ENCODE results near the gene NR5A2.

NR5A2 gene

DNA sequence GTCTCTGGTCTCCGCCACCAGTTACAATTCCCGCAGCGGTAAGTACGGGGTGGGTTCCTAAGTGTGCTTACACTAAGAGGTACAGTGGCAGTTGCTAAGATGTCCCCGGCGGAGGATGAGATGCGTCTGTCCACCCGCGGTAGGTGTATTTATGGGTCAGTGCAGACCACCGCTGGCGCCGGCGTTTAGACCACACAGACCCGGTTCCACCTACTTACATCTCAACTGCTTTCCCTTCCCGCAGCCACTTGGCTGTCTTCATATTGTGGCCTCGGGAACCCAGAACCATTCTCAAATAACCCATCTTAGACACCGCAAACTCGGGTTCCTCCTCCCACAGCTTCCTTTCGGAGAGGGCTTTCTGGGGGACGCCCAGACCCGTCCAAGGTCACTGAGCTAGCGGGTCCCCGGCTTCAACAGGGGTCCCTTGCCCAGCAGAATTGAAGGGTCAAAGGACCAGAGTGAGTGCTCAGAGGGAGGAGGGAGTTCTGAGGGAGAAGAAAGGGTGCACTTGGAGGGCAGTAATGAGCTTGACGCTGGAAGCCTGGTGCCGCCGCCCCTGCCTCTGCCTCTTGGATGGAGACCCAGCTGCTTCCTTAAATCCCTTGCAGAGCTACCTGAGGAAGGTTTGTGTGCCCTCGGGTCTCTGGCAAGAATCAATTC is 8.6 kb downstream of the NR5A2 start:
- no peak for DNase-seq (ENCODE audit: low read depth, low spot score)

DNA sequence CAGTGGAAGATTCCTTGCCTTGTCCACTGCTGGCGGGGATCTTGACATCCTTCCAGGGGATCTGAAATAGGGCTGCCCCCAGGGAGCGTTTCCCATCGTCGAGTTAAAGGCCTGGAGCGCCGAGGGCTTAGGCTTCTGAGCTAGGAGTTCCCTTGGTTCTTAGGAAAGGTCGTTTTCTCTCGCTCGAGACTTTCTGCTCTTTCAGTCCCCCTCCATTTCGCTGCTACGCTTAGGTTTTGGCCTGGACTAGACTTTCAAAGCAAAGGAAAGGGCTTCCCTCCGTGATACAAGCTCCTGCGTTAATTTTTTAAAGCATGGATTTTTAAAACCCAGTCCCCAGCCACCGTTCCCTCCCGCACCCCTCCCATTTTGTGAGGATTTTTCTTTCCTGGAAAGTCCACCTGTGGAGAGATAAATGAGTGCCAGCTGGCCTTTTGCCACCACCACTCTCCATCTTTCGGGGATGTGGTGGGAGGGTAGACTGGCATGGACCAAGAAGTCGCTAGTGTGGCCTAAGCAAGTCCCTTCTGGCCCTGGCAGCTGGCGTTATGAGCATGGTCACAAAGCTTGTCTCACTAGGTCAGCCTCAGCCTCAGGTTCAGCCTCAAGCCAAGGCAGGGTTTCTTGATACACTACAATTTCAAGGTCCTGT is 9.2 kb downstream of the NR5A2 start:
- no peak for DNase-seq (ENCODE audit: low read depth, low spot score)

DNA sequence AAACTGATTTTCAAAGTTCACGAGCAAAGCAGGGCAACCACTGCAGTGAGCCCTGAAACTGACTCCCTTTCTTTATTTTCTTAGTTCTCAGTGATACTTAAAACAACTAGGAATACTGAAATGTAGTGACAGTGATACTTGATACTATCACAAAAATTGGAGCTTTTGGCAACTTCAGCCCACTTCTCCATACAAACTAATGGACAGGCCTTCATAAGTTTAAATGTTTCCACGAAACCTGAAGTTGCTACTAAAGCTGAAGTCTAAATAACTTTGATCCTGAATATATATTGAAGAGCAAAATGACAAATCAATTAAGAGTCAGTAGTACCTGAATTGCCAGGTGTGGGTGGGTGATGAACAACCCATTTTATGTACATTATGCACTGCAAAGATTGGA is 10.0 kb downstream of the NR5A2 start:
- no peak for DNase-seq (ENCODE audit: low read depth, low spot score)

DNA sequence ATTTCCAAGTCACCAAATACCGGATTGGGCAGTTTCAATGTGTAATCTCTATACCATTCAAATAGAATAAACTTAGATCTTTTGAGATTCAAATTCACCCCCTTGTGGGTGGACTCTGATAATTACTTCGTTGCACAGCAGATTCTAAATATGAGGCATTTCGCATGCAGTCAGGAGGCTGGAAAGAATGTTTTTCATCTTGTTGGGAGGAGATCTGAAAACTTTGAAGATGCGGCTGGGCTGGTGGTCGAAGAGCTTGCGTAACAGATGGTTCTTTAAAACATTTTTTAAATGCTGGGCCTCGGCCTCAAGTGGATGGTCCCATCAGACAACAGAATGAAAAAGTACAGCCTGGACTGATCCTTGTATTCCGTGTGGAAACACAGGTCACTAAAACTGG is 10.4 kb downstream of the NR5A2 start:
- DNase-seq (ENCODE audit: low read depth, low spot score), result no peak

DNA sequence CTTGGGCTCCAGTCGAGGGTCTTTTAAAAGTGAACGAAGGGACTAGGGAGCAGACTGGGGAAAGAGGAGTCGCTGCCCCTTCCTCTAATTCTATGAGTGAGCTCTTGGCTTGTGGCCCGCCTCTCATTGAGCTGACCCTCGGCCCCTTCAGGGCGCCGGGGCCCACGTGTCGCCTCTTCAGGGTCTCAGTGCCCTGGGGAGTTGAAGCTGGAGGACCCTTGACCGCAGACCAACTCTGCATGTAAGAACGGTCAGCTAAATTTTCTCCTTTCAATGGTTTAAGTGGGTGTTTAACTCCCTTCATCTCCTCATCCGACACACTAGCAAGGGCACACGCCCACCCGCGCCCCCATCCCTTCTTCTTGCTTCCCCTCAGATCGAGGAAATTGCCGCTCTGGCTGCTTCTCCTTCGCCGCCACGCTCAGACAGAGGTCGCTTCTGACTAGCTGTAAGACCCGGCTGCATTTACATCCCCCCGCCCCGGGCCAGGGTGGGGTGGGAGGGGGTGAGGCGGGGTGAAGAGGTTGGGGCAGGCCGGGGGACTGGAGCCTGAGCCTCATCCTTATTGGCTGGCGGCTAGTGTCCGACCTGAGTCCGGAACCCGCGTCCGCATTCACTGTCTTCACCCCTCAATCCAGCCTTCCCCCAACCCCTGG is 10.9 kb downstream of the NR5A2 start:
- no peak for DNase-seq (ENCODE audit: low read depth, low spot score)

DNA sequence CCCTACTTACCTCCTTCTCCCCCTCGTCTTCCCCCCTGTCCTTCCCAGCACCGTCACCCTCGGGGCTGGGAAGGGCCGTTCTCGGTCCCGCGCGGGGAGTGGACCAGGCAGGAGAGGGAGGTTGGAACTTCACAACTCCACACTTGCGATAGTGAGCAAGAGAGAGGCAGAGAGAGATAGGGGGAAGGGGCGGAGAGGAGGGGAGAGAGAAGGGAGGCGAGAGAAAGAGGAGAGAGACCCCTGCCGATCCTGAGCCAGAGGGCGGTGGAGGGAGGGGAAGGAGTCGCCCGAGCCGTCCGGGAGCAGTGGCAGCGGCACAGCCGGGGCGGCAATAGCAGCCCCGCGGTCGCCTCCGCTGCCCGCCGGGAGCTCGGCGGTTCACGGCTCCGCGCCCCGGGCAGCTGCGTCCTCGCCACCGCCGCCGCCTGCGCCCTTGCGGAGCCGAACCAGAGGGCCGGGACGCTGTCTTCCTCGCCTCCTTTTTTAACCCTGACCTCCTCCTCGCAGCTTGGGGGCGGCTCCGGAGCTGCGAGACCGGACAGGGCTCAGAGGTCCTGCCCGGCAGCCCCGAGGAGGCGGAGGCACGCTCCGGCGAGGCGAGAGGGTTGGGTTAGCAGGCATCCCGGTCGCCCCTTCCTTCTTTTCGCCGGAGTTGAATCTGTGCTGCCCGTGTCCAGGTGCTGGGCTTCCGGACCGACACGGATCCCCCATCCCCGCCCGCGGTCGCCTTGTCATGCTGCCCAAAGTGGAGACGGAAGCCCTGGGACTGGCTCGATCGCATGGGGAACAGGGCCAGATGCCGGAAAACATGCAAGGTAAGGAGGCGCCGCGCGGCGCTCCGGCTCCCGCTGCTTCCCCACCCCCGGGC is 11.7 kb downstream of the NR5A2 start:
- DNase-seq (ENCODE audit: low read depth, low spot score), result no peak

DNA sequence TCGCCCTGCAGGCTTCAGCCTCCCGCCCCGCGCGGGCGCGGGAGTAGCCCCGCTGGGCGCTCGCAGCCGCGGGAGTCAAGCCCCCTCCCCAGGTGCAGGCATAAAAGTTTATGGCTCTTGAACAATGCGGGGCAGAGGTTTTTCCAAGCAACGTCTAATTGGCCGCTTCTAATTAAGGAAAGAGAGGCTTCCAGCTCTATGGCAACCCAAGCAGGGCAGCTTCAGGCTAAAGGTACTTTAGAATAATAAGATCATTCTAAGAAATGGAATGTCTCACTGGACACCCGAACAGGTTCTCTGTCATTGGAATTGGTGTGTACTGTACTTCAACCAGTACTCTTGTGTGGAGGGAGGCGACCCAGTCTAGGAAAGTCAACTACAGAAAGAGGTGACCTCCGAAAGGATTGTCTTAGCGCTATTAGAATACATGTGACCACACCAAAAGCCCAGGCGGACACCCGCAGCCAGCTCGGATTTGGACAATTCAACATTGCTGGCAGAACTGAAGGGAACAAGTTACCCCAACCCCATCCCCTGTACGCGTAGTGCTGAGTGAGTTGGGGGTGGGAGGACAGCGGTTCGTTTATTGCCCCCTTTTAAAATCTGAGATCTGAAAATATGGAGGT is 12.5 kb downstream of the NR5A2 start:
- no peak for DNase-seq (ENCODE audit: low read depth, low spot score)

DNA sequence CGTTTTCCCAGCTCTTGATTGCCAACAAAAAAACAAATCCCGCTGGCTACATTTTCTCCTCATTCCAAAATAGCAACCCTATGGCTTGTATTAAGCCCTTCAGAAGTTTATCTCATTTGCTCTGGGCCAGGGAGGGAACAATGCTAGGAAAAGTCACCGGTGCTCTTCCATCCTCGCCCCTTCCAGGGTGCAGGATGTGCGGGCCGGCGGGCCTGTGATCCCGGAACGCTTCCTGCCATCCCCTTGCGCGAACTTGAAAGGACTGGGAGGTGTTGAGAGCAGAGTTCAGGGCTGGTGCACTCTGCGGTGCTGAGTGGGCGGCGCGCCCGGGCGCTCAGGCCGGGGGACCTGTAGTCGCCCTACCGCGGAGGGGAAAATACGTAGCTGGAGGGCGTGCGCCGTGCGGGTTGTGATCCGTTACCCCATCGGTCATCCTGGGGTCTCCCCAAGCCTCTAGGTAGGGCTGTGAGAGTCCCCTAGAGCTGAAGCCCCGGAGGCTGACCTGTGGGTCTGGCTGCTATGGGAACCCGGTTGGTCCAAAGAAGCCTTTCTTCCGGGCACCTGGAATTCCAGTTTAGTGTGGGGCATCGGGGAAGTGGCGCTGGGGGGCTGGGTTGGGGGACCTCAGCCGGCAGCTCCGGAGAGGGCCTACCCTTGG is 13.1 kb downstream of the NR5A2 start:
- DNase-seq (ENCODE audit: low read depth, low spot score), result no peak

DNA sequence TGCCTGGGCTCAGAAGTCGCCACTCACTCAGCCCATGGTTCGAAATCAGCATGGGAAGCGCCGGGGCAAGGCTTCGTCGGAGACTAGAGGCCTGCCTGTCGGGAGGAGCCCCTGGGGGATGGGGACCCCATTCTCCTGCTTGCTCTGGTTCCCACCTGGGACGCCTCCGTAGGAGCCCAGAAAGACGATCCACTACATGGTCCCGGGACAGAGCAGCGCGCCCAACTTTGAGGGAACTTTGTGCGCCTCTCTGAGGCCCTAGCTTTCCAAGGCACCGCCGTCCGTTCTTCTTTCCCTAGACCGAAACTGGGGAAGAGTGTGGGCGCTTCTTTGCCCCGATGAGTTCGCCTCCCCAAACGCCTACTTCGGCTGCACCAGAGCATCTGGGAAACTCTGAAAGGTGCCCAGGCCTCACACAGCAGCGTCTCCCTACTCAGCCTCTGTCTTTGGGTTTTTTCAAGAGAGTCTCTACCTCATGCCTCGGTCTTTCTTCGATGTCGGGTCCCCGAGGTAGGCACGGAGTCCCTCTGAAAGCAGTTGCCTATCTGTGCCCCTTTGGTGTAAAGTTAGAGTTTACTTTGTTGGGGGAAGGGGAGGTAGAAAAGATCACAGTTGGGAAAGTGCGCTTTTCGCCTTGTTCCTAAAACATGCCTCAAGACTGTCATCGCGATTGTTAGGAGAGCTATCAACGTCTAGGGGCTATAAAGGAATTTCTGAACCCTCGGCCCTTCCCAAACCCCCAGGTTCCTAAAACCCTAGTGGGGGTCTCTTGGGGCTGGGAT is 14.0 kb downstream of the NR5A2 start:
- DNase-seq (ENCODE audit: low read depth, low spot score), result no peak

DNA sequence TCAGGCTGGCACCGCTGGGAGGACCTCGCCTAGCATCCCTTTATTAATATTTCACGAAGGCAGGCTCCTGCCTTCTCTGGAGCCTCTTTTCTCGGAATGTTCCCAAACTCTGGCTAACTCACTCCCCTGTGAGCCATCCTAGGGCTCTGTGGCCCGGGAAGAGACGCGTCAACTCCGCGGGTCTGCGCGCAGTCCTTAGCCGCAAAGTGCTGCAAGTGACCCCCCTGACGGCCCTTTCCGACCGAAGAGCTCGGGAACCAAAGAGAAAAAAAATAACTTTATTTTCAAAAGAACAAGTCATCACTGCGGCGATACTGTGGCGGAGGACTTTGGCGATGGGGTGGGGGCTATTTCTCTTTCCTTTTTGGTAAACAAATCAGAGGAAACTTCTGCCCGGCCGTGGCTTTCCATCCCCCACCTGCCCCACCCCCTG is 14.6 kb downstream of the NR5A2 start:
- no peak for DNase-seq (ENCODE audit: low read depth, low spot score)

DNA sequence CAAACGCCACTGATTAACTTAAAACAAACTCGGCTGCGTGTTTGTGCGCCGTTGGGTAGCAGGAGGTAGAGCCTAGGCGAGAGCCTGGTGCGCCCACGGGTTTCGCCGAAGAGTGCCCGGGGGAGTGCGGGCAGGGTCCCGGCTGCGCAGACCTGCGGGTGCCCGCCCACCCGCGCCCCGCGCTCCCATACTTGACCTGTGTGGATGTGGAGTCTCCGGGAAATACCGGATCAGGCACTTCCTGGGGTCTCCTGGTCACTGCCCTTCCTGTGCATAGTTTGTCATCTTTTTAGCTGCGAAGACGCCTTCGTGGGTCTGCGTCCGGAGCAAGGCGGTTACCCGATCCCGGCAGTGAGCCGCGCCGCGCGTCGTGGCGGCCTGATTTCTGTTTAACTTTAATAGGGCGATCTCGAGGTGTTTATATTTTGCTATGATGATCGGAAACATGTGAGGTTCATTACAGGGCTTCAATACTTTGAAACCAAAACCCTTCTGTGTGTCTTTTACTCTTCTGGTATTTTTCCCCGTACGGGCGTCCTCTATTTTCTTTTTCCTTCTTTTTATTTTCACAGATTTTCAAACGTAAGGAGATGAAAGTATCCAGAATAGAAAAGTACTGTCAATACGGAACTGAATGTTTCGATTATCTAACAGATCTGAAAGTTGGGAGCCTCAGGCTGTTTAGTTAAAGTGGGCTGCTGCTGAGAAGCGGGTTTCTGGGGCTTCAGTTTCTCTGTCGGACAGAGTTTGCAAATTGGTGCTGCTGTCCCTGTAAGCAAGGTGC is 15.2 kb downstream of the NR5A2 start:
- no peak for DNase-seq (ENCODE audit: low read depth, low spot score)

DNA sequence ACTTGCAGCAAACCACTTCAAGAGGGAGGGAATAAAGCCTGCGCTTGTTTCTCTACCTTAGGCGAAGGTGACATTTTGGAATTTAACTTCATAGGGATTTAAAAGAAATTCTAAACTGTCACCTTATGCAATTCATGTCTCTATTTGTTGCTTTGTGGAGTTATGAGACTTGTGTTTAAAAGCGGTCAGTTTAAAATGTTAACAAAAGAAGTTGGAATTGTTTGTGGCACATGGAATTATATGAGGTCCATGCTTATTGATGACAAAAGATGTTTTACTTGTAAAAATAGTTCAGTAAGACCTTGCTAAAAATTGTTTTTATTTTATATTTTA is 15.8 kb downstream of the NR5A2 start:
- DNase-seq (ENCODE audit: low read depth, low spot score), result no peak

DNA sequence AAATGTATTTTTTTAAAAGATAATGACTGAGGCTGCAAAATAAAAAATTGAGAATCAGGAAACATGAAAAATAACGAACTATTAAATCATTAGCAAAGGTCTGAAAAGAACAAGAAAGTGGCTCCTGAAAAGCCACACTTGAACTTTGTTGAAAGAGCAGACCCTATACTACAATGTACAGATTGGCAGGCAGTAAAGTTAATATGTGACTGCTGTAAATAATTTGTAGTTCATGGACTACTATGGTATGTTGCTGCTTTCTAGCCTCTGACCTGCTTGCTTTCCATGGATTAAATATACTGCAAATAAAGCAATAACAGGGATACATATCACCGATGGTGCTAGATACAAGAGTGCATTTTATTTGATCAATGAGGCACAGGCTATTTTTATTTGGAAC is 18.6 kb downstream of the NR5A2 start:
- no peak for DNase-seq (ENCODE audit: low read depth, low spot score)

DNA sequence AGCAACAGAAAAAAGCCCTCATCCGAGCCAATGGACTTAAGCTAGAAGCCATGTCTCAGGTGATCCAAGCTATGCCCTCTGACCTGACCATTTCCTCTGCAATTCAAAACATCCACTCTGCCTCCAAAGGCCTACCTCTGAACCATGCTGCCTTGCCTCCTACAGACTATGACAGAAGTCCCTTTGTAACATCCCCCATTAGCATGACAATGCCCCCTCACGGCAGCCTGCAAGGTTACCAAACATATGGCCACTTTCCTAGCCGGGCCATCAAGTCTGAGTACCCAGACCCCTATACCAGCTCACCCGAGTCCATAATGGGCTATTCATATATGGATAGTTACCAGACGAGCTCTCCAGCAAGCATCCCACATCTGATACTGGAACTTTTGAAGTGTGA is 20.7 kb downstream of the NR5A2 start:
- DNase-seq (ENCODE audit: low read depth, low spot score), result no peak

DNA sequence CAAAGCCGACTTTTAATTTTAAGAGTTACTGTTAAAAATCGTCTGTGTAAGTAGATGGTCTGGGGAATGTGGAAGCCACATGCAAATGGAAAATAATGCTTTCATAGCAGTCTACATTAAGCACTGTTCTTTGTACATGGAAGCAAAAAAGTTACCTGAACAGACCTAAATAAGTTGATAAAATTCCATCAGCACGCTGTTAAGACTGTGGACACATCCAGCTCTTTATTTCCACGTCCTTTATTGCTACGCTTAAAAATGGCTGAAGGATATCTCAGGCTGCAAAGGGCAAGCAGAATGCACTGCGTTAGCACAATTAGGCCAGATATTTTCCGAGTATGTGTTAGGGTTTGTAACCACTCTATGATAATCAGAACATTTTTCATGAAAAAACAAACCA is 22.3 kb downstream of the NR5A2 start:
- no peak for DNase-seq (ENCODE audit: low read depth, low spot score)

DNA sequence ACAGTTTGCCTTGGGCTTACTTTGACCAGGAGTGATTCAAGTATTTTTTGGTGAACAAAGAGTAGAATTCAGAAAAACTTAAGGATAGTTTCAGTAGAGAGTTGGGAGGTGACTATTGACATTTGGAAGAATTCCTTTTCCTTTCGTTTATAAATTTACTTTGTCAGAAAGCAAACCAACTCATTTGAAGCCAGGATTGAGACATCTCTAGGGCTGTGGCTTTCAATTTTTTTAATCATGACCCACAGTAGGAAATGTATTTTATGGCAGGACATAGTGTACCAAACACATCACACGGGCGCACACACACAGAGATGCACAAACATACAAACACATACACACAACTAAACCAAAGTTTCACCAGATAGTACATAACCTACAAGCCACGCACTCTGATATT is 24.1 kb downstream of the NR5A2 start:
- no peak for DNase-seq (ENCODE audit: low read depth, low spot score)

DNA sequence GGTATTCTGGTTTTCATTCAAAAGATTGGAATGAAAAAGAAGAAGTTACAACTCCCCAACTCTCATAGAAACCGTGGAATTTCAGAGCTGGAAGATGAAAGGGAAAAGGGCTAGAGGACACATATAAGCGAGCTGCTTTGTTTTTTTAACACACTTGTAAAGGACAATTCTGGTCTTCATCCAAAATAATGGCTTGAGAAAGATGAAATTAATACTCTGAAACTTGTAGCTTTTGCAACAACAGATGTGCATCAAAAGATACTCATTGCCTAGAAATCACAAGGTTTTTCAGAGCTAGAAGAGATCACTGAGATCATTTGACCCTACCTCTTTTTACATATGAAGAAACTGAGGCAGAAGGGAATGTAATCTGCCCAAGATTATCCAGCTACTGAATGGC is 25.6 kb downstream of the NR5A2 start:
- DNase-seq (ENCODE audit: low read depth, low spot score), result no peak

DNA sequence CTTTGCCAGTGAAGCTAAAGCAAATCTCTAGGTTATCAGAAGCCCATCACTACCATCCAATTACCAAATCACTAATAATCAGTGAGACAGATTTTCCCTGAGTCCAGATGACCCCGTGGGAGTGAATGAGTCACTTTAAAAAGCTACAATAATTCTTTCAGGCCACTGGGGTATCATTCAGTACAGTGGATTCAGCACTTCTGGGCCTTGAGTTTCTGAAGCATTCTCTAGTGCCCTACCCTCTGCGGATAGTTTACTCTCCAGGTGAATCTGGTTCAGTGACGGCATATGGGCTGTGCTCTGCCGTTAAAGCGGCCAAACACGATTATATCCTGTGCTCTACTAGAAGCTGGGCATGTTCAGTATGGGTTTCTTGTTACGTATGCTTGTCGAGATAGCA is 26.1 kb downstream of the NR5A2 start:
- no peak for DNase-seq (ENCODE audit: low read depth, low spot score)

DNA sequence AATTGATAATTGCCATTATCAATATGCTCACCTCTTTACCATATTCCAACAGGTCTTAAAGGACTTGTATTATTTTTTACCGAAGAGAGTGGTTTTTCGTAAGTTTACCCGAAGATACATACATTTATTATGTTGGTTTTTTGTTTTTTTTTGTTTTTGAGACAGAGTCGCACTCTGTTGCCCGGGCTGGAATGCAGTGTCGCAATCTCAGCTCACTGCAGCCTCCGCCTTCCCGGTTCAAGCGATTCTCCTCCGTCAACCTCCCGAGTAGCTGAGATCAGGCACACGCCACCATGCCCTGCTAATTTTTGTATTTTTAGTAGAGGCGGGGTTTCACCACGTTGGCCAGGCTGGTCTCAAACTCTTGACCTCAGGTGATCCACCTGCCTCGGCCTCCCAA is 30.8 kb downstream of the NR5A2 start:
- no peak for DNase-seq (ENCODE audit: low read depth, low spot score)

DNA sequence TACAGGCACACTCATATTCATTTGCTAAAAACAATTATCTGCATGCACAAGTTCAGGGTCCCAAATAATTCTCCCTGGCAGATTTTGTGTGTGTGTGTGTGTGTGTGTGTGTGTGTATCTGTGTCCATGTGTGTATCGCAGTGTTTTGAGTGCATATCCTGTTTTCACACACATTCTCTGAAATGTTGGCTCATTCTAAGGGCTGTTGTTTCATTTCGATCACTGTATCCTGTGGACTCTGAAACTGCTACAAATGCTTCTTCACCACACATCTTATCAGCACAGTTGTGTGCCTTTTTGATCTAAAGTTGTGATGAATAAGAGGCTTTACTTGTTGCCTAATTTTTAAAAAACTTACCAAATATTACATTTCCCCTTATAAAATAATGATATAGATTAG is 34.6 kb downstream of the NR5A2 start:
- no peak for DNase-seq (ENCODE audit: low read depth, low spot score)
